HG03439 (cell line): ENCODE measurements around the gene FAM222A.

Experiments used
- ATAC-seq: cut with Tn5 transposase; IDR thresholded peaks from one replicate; pipeline ENCODE4 v1.9.1; 2021; ENCODE audit warnings: mild to moderate bottlenecking, moderate library complexity; ENCODE audit not compliant: unreplicated experiment

The FAM222A gene

GRCh38 chr12:109724321-109724892 is 10.8 kb downstream of the FAM222A start:
- ATAC-seq, result no peak

DNA sequence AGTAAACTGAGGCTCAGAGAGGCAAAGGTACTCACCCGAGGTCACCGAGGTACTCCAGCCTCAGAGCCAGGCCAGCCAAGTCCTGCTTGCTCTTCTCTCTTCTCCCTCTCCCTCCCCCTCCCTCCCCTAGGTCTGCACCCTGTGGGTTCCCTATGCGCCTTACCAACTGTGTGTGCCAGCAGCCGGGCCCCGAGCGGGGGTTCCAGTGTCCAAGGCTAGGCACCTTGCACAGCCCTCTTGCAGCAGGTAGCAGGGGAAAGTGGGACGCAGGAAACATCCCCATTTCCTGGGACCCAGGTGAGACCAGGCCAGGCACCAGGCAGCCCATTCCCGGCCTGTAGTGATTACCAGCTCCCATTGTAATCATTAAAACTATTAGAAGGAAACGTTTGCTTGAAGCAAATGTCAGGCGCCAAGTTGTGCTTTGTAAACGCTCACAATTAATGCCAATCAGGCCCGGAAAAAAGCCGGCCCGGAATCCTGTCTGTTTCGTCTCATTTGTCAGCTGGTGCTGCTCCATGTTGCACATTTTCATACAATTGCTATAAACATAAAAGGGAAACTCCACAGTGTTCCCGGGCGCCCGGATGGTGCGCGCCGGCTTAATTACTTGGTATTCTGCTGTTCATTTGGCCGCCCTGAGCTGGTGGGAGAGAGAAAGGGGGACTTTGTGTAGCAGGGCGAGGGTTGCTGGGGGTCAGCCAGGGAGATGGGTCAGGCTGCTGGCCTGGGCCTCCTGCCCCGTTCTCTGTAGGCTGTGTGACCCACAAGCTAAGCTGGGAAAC is 11.9 kb downstream of the FAM222A start:
- no peak for ATAC-seq

DNA sequence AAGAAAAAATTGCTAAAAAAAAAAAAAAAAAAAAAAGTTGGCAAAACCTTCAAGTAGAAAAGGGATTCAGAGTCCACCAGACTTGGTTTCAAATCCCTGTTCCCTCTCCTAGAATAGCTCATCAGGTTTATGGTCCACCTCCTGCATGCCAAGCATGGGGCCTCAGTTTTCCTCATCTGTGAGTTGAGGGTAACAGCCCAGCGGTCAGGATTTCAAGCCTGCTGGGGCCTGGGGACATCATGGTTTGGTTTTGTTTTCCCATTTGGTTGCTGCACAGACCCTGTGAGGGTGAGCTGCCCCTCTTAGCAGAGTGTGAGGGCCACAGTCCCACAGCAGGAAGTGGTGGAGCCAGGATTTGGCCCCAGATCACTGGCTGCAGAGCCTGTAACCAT is 12.5 kb downstream of the FAM222A start:
- no peak for ATAC-seq

- no peak for ATAC-seq
Observed at GRCh38 chr12:109726511-109727038, 12.9 kb downstream of the FAM222A start.

GRCh38 chr12:109727039-109727723 is 13.6 kb downstream of the FAM222A start:
- no peak for ATAC-seq

GRCh38 chr12:109727746-109728726 is 14.4 kb downstream of the FAM222A start:
- no peak for ATAC-seq

GRCh38 chr12:109728921-109729320 is 15.3 kb downstream of the FAM222A start:
- ATAC-seq, result no peak

- no peak for ATAC-seq
Observed at GRCh38 chr12:109729371-109729781, 15.8 kb downstream of the FAM222A start.

- no peak for ATAC-seq
Observed at GRCh38 chr12:109729801-109730200, 16.2 kb downstream of the FAM222A start.

DNA sequence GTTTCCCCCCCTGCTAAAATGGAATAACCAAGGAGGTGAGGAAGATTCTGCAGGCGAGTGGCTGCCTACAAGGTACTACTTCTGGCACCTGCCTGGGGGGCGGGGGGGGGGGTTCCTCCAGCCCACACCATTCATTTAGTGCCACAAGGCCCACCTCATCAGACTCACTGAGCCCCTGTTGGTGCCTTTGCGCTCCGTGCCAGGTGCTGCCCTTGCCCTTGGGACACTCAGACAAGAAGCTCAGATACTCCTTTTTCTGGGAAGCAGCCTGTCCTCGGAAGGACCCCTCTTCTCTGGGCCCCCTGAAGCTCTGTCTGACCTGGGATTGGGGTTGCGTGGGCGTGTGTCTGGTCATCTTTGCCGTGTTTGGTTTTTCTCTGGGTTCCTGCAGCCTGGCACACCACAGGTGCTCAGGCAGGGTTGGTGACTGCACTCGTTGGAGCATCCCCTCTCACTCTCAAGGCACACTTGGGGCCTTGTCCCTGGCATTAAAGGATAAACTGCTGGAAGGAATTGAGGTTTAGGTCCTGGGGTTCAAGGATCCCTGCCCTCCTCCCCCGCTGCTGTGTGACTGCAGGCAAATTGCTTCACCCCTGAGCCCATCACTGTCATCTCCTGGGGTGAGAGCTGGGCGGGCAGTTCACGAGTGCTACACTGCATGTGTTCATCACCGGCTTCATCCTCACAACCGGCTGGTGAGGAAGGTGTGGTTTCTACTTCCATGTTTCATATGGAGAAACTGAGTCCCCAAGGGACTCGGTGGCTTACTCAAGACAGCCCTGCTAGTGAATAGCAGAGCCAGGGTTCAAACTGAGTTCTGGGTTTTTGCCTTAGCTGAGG is 16.9 kb downstream of the FAM222A start:
- no peak for ATAC-seq

GRCh38 chr12:109731231-109731731 is 17.7 kb downstream of the FAM222A start:
- ATAC-seq, result no peak

- no peak for ATAC-seq
Observed at GRCh38 chr12:109731806-109732205, 18.2 kb downstream of the FAM222A start.

GRCh38 chr12:109732321-109733305 is 19.0 kb downstream of the FAM222A start:
- no peak for ATAC-seq

GRCh38 chr12:109734219-109735000 is 20.8 kb downstream of the FAM222A start:
- ATAC-seq, result no peak

- no peak for ATAC-seq
Observed at GRCh38 chr12:109735051-109735521, 21.5 kb downstream of the FAM222A start.

DNA sequence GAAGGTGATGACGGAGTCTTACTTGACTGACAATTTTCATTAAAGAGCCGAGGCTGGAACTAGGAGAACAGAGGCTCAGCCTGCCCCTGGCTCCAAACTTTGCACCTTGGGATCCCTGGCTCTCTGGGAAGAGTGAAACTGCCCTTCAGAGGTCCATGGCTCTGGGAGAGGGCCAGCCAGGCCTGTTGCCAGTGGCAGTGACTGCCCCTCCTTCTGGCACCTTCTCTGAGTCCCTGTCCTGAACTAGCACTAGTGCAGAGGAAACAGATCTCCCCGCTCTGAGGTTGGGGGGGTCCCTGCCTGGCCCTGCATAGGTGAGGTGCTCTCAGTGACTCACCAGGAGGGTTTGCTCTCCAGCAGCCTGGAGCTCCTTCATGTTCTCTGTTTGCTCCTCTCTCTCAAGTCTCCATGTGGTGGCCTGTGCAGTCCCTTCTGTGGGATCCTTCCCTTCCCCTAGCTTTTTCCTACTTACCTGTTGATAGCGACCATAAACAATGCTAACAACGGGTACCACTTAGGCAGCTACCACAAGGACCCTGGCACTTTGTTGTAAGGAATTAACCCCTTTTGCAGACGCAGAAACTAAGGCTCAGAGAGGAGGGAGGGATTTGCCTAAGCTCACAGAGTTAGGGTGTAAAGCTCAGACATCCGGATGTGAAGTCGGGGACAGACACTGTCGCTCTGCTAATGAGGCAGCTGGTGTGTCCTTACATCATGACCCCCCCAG is 22.4 kb downstream of the FAM222A start:
- no peak for ATAC-seq
